ENCODE results near the gene RFXANK. TPM values are rescaled to one million over a fixed set of nuclear protein-coding genes. Genes with fewer than 3 reads are reported as not detected.
"Not testable (repeated sequence)": the region's sequence is repeated elsewhere in the genome, so short reads cannot be mapped to it uniquely, and the experiment has no call there.

RFXANK gene
- total RNA-seq, 1 donor from 2014 or later = 91.1 TPM

DNA sequence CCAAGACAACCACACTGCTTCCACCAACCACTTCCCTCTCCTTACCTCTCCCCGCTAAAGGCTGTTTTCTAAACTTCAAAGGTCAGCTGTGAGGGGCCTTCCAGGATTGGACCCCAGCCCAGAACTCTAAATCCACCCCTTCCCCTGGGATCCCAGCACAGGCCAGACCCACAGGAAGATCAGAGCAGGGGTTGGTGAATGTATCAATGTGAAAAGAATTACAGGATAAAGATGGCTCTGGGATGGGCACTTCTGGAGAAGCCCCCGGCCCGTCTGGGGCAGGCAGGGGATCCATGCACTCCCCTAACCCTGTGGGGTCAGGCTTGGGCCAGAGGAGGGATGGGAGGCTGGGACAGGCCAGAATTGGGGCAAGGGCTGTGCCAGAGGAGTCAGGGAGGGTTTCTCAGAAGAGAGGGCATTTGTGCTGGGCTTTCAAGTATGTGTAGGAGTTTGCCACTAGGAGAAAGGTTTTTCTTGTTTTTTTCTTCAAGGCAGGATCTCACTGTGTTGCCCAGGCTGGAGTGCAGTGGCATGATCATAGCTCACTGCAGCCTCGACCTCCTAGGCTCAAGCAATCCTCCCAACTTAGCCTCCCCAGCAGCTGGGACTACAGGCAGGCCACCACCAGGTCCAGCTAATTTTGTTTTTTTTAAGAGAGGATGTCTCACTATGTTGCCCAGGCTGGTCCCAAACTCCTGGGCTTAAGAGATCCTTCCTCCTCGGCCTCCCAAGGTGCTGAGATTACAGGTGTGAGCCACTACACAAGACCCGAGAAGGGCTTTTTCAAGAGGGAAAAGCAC is 21.0 kb upstream of the RFXANK start:
- Histone ChIP-seq H3K9me3 (ENCODE audit: insufficient read depth, low read depth, low read length) (no peaks in the 10 kb centered on the region), H3K4me2 (ENCODE audit: low read length) (no peak overlapping the region), H3K27ac (ENCODE audit: low read depth, low read length) (no peak overlapping the region), H3K4me3 (ENCODE audit: insufficient read depth, low read depth, low read length) (no peak overlapping the region), H3K36me3 (ENCODE audit: insufficient read depth, low read length) (no peaks in the 10 kb centered on the region), H2AFZ (ENCODE audit: low read depth, low read length) (no peak overlapping the region), H4K20me1 (ENCODE audit: insufficient read depth, low read length) (peaks cover 21% of the 10 kb centered on the region), H3K27me3 (ENCODE audit: insufficient read depth, low read length) (no peaks in the 10 kb centered on the region), H3K4me1 (ENCODE audit: insufficient read depth, low read length) (peaks cover 7% of the 10 kb centered on the region), H3K79me2 (ENCODE audit: insufficient read depth, low read length) (no peaks in the 10 kb centered on the region), H3K9ac (ENCODE audit: low read length) (no peak overlapping the region)
- TF ChIP-seq EZH2 (IDR thresholded peaks at IDR 0.05; ENCODE audit: insufficient read depth, low read length) = no peak
- TF ChIP-seq, protein P1, sequence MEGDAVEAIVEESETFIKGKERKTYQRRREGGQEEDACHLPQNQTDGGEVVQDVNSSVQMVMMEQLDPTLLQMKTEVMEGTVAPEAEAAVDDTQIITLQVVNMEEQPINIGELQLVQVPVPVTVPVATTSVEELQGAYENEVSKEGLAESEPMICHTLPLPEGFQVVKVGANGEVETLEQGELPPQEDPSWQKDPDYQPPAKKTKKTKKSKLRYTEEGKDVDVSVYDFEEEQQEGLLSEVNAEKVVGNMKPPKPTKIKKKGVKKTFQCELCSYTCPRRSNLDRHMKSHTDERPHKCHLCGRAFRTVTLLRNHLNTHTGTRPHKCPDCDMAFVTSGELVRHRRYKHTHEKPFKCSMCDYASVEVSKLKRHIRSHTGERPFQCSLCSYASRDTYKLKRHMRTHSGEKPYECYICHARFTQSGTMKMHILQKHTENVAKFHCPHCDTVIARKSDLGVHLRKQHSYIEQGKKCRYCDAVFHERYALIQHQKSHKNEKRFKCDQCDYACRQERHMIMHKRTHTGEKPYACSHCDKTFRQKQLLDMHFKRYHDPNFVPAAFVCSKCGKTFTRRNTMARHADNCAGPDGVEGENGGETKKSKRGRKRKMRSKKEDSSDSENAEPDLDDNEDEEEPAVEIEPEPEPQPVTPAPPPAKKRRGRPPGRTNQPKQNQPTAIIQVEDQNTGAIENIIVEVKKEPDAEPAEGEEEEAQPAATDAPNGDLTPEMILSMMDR (IDR thresholded peaks at IDR 0.05; ENCODE audit: insufficient read depth, low read depth, low read length) = no peak
- Mint-ChIP-seq H3K4me1 (ENCODE audit: low read depth, unreplicated experiment) (peaks cover 5% of the 10 kb centered on the region), H3K36me3 (ENCODE audit: low read depth, unreplicated experiment) (no peaks in the 10 kb centered on the region), H3K27ac (ENCODE audit: unreplicated experiment) (peak overlapping the region; percentile 69), H3K27me3 (ENCODE audit: low read depth, unreplicated experiment) (peaks cover 20% of the 10 kb centered on the region), H3K4me3 (ENCODE audit: unreplicated experiment) (peak overlapping the region; percentile 64), H3K9me3 (ENCODE audit: unreplicated experiment) (no peaks in the 10 kb centered on the region)
- FAIRE-seq (no peak), DNase-seq (ENCODE audit: low read depth) (no peak)

DNA sequence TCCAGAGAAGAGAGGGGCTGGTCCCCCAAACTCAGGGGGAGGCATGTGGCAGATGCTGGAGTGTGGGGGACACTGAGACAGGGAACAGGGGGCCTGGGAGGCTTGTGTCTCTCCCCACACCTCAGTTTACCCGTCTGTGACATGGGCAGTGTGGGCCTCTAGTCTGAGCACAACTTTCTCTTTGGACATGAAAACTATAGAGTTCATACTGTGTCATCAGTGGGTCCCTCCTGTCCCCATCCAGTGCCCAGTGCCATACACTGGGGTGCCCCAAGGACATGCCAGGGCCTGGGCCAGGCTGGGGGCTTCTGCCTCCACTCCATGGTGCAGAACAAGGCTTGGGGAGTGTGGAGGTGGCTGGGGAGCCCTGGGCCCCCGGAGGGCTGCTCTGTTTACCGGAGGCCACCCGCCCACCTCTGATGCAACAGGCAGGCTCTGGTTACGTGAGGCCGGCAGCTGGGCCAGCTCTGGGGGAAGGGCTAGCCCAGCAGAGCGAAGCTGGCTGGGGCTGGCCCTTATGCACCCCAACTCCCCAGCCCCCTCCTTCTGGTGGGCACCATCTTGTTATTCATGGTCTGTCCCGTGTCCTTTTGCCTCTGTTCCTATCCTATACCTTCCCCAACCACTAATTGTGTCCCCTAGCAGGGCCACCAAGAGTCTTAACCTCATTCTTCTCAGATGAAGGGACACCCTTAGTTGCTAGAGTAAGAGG is 20.1 kb upstream of the RFXANK start:
- FAIRE-seq = no peak
- DNase-seq (ENCODE audit: low read depth) = no peak
- Histone ChIP-seq H3K9me3 (ENCODE audit: insufficient read depth, low read depth, low read length) (no peaks in the 10 kb centered on the region), H2AFZ (ENCODE audit: low read depth, low read length) (no peak overlapping the region), H3K4me2 (ENCODE audit: low read length) (no peak overlapping the region), H3K27me3 (ENCODE audit: insufficient read depth, low read length) (no peaks in the 10 kb centered on the region), H3K4me1 (ENCODE audit: insufficient read depth, low read length) (peaks cover 7% of the 10 kb centered on the region), H3K4me3 (ENCODE audit: insufficient read depth, low read depth, low read length) (no peak overlapping the region), H3K27ac (ENCODE audit: low read depth, low read length) (no peak overlapping the region), H3K79me2 (ENCODE audit: insufficient read depth, low read length) (no peaks in the 10 kb centered on the region), H3K36me3 (ENCODE audit: insufficient read depth, low read length) (no peaks in the 10 kb centered on the region), H4K20me1 (ENCODE audit: insufficient read depth, low read length) (peaks cover 25% of the 10 kb centered on the region), H3K9ac (ENCODE audit: low read length) (no peak overlapping the region)
- Mint-ChIP-seq H3K27ac (ENCODE audit: unreplicated experiment) (peak overlapping the region; percentile 72), H3K4me3 (ENCODE audit: unreplicated experiment) (no peak overlapping the region), H3K9me3 (ENCODE audit: unreplicated experiment) (no peaks in the 10 kb centered on the region), H3K27me3 (ENCODE audit: low read depth, unreplicated experiment) (peaks cover 20% of the 10 kb centered on the region), H3K36me3 (ENCODE audit: low read depth, unreplicated experiment) (peaks cover 3% of the 10 kb centered on the region), H3K4me1 (ENCODE audit: low read depth, unreplicated experiment) (peaks cover 5% of the 10 kb centered on the region)
- no peak for TF ChIP-seq EZH2 (IDR thresholded peaks at IDR 0.05; ENCODE audit: insufficient read depth, low read length)
- TF ChIP-seq, protein P1 (IDR thresholded peaks at IDR 0.05; ENCODE audit: insufficient read depth, low read depth, low read length) = no peak

DNA sequence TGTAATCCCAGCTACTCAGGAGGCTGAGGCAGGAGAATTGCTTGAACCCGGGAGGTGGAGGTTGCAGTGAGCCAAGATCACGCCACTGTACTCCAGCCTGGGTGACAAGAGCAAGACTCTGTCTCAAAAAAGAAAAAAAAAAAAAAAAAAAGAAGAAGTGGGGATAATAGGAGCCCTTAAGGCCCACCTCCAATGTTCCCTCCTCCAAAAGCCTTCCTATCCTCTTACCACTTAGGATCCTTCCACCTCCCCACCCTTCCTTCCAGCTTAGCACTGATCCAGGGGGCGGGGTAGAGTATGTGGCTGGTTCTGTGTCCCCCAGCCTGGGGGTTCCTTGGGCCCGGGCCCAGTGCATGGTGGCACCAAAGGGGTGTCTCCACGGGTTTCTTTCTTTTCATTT is 18.8 kb upstream of the RFXANK start:
- H3K4me1 Mint-ChIP-seq (ENCODE audit: low read depth, unreplicated experiment); H3K4me3 ChIP-seq (ENCODE audit: insufficient read depth, low read depth, low read length); H3K36me3 ChIP-seq (ENCODE audit: insufficient read depth, low read length); H2AFZ ChIP-seq (ENCODE audit: low read depth, low read length); H3K9me3 Mint-ChIP-seq (ENCODE audit: unreplicated experiment); H3K4me3 Mint-ChIP-seq (ENCODE audit: unreplicated experiment); H3K9ac ChIP-seq (ENCODE audit: low read length); H3K4me1 ChIP-seq (ENCODE audit: insufficient read depth, low read length); H3K79me2 ChIP-seq (ENCODE audit: insufficient read depth, low read length); H3K36me3 Mint-ChIP-seq (ENCODE audit: low read depth, unreplicated experiment); H3K27me3 ChIP-seq (ENCODE audit: insufficient read depth, low read length); H3K9me3 ChIP-seq (ENCODE audit: insufficient read depth, low read depth, low read length); H3K27ac Mint-ChIP-seq (ENCODE audit: unreplicated experiment); DNase-seq (ENCODE audit: low read depth); H3K27ac ChIP-seq (ENCODE audit: low read depth, low read length); FAIRE-seq; H3K4me2 ChIP-seq (ENCODE audit: low read length): not testable (repeated sequence)
- peaks cover 25% of the 10 kb centered on the region for H4K20me1 ChIP-seq (ENCODE audit: insufficient read depth, low read length)
- peaks cover 20% of the 10 kb centered on the region for H3K27me3 Mint-ChIP-seq (ENCODE audit: low read depth, unreplicated experiment)

All from astrocyte (in vitro differentiated cells and primary cell).